ENCODE data around the gene N4BP3. TPM values are rescaled to one million over a fixed set of nuclear protein-coding genes. Genes with fewer than 3 reads are reported as not detected.

N4BP3 gene
- total RNA-seq, 1 experiment from 2014 or later, result 46.2 TPM

DNA sequence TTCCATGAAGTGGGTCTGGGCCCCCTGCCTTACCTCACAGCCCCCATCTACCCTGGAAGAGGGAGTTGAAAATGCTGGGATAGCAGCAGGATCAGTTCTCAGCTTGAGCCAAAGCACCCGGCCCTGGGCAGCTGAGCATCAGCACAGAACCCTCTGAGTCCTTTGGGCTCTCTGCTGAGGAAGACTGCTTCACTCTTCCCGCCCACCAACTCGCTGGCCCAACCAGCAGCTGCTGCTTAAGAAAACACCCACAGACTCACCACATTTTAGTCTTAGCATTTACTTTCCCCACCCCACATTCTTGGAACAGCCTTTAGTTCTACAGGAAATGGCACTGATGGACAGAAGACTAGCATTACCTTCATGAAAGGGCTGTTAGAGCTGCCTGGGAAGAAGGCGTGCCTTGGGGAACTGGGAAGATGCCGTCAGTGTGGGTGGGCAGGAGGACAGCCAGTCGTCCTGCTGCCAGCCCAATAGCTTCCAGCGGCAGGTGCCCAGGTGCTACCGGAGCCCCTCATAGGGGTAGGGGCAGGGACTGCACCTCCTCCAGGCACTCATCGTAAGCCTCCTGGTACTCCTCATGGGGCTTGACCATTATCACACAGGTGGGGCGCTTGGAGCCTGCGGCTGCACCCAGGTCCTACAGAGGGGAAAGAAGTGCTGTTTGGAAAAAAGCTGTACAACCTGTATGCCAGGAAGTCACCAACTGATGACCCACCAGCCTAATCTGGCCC, 36.0 kb downstream of the N4BP3 start (continued):
- TF ChIP-seq, protein P1, sequence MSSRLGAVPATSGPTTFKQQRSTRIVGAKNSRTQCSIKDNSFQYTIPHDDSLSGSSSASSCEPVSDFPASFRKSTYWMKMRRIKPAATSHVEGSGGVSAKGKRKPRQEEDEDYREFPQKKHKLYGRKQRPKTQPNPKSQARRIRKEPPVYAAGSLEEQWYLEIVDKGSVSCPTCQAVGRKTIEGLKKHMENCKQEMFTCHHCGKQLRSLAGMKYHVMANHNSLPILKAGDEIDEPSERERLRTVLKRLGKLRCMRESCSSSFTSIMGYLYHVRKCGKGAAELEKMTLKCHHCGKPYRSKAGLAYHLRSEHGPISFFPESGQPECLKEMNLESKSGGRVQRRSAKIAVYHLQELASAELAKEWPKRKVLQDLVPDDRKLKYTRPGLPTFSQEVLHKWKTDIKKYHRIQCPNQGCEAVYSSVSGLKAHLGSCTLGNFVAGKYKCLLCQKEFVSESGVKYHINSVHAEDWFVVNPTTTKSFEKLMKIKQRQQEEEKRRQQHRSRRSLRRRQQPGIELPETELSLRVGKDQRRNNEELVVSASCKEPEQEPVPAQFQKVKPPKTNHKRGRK (CRISPR knock-in tag; IDR thresholded peaks at IDR 0.05; ENCODE audit: borderline replicate concordance), result no peak
- no peak for TF ChIP-seq CREM (CRISPR knock-in tag; IDR thresholded peaks at IDR 0.05)
- TF ChIP-seq ZNF671 (CRISPR knock-in tag; IDR thresholded peaks at IDR 0.05), result 0 out of 2 replicates have a peak, but pooled peaks have one; percentile 23
- TF ChIP-seq, protein P2, sequence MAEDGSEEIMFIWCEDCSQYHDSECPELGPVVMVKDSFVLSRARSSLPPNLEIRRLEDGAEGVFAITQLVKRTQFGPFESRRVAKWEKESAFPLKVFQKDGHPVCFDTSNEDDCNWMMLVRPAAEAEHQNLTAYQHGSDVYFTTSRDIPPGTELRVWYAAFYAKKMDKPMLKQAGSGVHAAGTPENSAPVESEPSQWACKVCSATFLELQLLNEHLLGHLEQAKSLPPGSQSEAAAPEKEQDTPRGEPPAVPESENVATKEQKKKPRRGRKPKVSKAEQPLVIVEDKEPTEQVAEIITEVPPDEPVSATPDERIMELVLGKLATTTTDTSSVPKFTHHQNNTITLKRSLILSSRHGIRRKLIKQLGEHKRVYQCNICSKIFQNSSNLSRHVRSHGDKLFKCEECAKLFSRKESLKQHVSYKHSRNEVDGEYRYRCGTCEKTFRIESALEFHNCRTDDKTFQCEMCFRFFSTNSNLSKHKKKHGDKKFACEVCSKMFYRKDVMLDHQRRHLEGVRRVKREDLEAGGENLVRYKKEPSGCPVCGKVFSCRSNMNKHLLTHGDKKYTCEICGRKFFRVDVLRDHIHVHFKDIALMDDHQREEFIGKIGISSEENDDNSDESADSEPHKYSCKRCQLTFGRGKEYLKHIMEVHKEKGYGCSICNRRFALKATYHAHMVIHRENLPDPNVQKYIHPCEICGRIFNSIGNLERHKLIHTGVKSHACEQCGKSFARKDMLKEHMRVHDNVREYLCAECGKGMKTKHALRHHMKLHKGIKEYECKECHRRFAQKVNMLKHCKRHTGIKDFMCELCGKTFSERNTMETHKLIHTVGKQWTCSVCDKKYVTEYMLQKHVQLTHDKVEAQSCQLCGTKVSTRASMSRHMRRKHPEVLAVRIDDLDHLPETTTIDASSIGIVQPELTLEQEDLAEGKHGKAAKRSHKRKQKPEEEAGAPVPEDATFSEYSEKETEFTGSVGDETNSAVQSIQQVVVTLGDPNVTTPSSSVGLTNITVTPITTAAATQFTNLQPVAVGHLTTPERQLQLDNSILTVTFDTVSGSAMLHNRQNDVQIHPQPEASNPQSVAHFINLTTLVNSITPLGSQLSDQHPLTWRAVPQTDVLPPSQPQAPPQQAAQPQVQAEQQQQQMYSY (CRISPR knock-in tag; IDR thresholded peaks at IDR 0.05), result no peak
- TF ChIP-seq NFYB (CRISPR knock-in tag; conservative IDR thresholded peaks at IDR 0.05; ENCODE audit: low read depth), result no peak
- TF ChIP-seq GTF2I (CRISPR knock-in tag; conservative IDR thresholded peaks at IDR 0.05), result no peak
- TF ChIP-seq EMX1 (CRISPR knock-in tag; IDR thresholded peaks at IDR 0.05), result peak; percentile 60; the same call in 1 of the 2 replicates
- TF ChIP-seq, protein P3, sequence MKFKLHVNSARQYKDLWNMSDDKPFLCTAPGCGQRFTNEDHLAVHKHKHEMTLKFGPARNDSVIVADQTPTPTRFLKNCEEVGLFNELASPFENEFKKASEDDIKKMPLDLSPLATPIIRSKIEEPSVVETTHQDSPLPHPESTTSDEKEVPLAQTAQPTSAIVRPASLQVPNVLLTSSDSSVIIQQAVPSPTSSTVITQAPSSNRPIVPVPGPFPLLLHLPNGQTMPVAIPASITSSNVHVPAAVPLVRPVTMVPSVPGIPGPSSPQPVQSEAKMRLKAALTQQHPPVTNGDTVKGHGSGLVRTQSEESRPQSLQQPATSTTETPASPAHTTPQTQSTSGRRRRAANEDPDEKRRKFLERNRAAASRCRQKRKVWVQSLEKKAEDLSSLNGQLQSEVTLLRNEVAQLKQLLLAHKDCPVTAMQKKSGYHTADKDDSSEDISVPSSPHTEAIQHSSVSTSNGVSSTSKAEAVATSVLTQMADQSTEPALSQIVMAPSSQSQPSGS (CRISPR knock-in tag; IDR thresholded peaks at IDR 0.05; ENCODE audit: borderline replicate concordance, low read depth), result no peak
- TF ChIP-seq, protein P4, sequence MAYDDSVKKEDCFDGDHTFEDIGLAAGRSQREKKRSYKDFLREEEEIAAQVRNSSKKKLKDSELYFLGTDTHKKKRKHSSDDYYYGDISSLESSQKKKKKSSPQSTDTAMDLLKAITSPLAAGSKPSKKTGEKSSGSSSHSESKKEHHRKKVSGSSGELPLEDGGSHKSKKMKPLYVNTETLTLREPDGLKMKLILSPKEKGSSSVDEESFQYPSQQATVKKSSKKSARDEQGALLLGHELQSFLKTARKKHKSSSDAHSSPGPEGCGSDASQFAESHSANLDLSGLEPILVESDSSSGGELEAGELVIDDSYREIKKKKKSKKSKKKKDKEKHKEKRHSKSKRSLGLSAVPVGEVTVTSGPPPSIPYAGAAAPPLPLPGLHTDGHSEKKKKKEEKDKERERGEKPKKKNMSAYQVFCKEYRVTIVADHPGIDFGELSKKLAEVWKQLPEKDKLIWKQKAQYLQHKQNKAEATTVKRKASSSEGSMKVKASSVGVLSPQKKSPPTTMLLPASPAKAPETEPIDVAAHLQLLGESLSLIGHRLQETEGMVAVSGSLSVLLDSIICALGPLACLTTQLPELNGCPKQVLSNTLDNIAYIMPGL (CRISPR knock-in tag; IDR thresholded peaks at IDR 0.05), result no peak
- no peak for TF ChIP-seq OVOL2 (CRISPR knock-in tag; IDR thresholded peaks at IDR 0.05; ENCODE audit: borderline replicate concordance)
- TF ChIP-seq JUN (CRISPR knock-in tag; IDR thresholded peaks at IDR 0.05), result no peak
- no peak for TF ChIP-seq JAZF1 (CRISPR knock-in tag; IDR thresholded peaks at IDR 0.05)
- TF ChIP-seq, protein P5, sequence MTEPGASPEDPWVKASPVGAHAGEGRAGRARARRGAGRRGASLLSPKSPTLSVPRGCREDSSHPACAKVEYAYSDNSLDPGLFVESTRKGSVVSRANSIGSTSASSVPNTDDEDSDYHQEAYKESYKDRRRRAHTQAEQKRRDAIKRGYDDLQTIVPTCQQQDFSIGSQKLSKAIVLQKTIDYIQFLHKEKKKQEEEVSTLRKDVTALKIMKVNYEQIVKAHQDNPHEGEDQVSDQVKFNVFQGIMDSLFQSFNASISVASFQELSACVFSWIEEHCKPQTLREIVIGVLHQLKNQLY (CRISPR knock-in tag; IDR thresholded peaks at IDR 0.05), result no peak
- TF ChIP-seq NR3C1 (CRISPR knock-in tag; conservative IDR thresholded peaks at IDR 0.05; ENCODE audit: low read depth), result no peak
- no peak for TF ChIP-seq CREB1 (CRISPR knock-in tag; IDR thresholded peaks at IDR 0.05)
- no peak for TF ChIP-seq GRHL2 (CRISPR knock-in tag; IDR thresholded peaks at IDR 0.05; ENCODE audit: insufficient replicate concordance, severe bottlenecking)
- TF ChIP-seq SMAD3 (CRISPR knock-in tag; IDR thresholded peaks at IDR 0.05; ENCODE audit: borderline replicate concordance), result no peak
- TF ChIP-seq TP53 (CRISPR knock-in tag; IDR thresholded peaks at IDR 0.05), result no peak
- TF ChIP-seq, protein P6, sequence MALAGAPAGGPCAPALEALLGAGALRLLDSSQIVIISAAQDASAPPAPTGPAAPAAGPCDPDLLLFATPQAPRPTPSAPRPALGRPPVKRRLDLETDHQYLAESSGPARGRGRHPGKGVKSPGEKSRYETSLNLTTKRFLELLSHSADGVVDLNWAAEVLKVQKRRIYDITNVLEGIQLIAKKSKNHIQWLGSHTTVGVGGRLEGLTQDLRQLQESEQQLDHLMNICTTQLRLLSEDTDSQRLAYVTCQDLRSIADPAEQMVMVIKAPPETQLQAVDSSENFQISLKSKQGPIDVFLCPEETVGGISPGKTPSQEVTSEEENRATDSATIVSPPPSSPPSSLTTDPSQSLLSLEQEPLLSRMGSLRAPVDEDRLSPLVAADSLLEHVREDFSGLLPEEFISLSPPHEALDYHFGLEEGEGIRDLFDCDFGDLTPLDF (CRISPR knock-in tag; IDR thresholded peaks at IDR 0.05), result no peak

All from WTC11 (cell line).